PC-3 (cell line): ENCODE measurements around the gene CEACAM5. TPM values are rescaled to one million over a fixed set of nuclear protein-coding genes. Genes with fewer than 3 reads are reported as not detected.

ENCODE experiments used
- ATAC-seq: fragments of 200-7000 bp; cut with Tn5 transposase; 2 replicates; pipeline ENCODE4 v1.9.1; 2020; ENCODE audit warnings: mild to moderate bottlenecking, moderate library complexity
- BruUV-seq: library from RNA; stranded (reverse); fragments of 400-500 nt; replicated peaks from 2 replicates; lab custom pipeline; 2021; lab: Mats Ljungman, UMichigan
- CTCF ChIA-PET: fragments of 300-600 bp; sonication (Branson Sonifier 250); formaldehyde crosslinking; loops from one replicate; lab custom pipeline; 2022; ENCODE audit warnings: antibody characterized with exemption; lab: Charles Lee
- POLR2A ChIA-PET: fragments of 300-600 bp; sonication (Branson Sonifier 250); formaldehyde crosslinking; loops from one replicate; lab custom pipeline; 2022; ENCODE audit warnings: antibody characterized with exemption; ENCODE audit not compliant: unreplicated experiment; lab: Charles Lee
- DNase-seq: peaks from one replicate; pipeline ENCODE4 v3.0.0-alpha.2; 2015
- H2AFZ ChIP-seq: fragments of 300-600 bp; sonication (generic); 2 replicates; pipeline ENCODE4 v1.6.0; 2016; ENCODE audit warnings: antibody characterized with exemption, low read length
- H3F3A ChIP-seq: fragments of 300-600 bp; sonication (generic); one replicate; pipeline ENCODE4 v1.6.0; 2017; ENCODE audit warnings: antibody characterized with exemption, low read length, control low read depth, mild to moderate bottlenecking; ENCODE audit not compliant: unreplicated experiment
- H3K27ac ChIP-seq: fragments of 300-600 bp; sonication (generic); 2 replicates; pipeline ENCODE4 v1.5.1; 2016; ENCODE audit warnings: mild to moderate bottlenecking, low read length
- H3K27me3 ChIP-seq: fragments of 300-600 bp; sonication (generic); 2 replicates; pipeline ENCODE4 v1.6.1; 2016; ENCODE audit warnings: low read length, mixed read lengths
- H3K36me3 ChIP-seq: fragments of 300-600 bp; sonication (generic); 2 replicates; pipeline ENCODE4 v1.6.1; 2016; ENCODE audit warnings: low read depth, mixed run types, low read length, mixed read lengths
- H3K4me1 ChIP-seq: fragments of 300-600 bp; sonication (generic); 2 replicates; pipeline ENCODE4 v1.5.1; 2016; ENCODE audit warnings: low read length; ENCODE audit not compliant: insufficient read depth
- H3K4me2 ChIP-seq: fragments of 300-600 bp; sonication (generic); 2 replicates; pipeline ENCODE4 v1.6.0; 2016; ENCODE audit warnings: low read length
- H3K4me3 ChIP-seq: fragments of 300-600 bp; sonication (generic); 2 replicates; pipeline ENCODE4 v1.5.1; 2016; ENCODE audit warnings: mild to moderate bottlenecking, low read length, mixed read lengths
- H3K79me2 ChIP-seq: fragments of 300-600 bp; sonication (generic); 2 replicates; pipeline ENCODE4 v1.6.1; 2017; ENCODE audit warnings: low read length, mixed read lengths
- H3K9ac ChIP-seq: fragments of 300-600 bp; sonication (generic); 2 replicates; pipeline ENCODE4 v1.6.0; 2016; ENCODE audit warnings: mild to moderate bottlenecking, low read length
- H3K9me2 ChIP-seq: fragments of 300-600 bp; sonication (generic); replicated peaks from 2 replicates; pipeline ENCODE4 v1.6.1; 2016; ENCODE audit warnings: mixed run types, low read length, mixed read lengths
- H3K9me3 ChIP-seq: fragments of 300-600 bp; sonication (generic); 2 replicates; pipeline ENCODE4 v1.6.1; 2016; ENCODE audit warnings: low read length, mixed read lengths
- H4K20me1 ChIP-seq: fragments of 300-600 bp; sonication (generic); 2 replicates; pipeline ENCODE4 v1.6.1; 2016; ENCODE audit warnings: low read length, mixed read lengths
- EZH2 ChIP-seq: fragments of 300-600 bp; sonication (generic); IDR thresholded peaks from one replicate; pipeline ENCODE4 v1.6.1; 2017; ENCODE audit warnings: antibody characterized with exemption, mild to moderate bottlenecking, low read length; ENCODE audit not compliant: unreplicated experiment
- EZH2phosphoT487 ChIP-seq: fragments of 300-600 bp; sonication (generic); IDR thresholded peaks from 2 replicates; pipeline ENCODE4 v1.6.1; 2018; ENCODE audit warnings: mild to moderate bottlenecking, antibody characterized with exemption, low read length, borderline replicate concordance
- intact Hi-C: fragments of 100-400 bp; cut with micrococcal nuclease; formaldehyde crosslinking; loops from 2 replicates; pipeline ENCODE4 v1.9.0; 2023
- total RNA-seq: library from RNA; depleted of rRNA; stranded (reverse); fragments of >200 nt; gene quantifications from 2 replicates; pipeline ENCODE4 v1.2.3, GENCODE V29; 2014
- TF ChIP-seq, protein P1 (sequence below): fragments of 300-600 bp; sonication (generic); conservative IDR thresholded peaks from 2 replicates; pipeline ENCODE4 v1.5.1; 2017; ENCODE audit warnings: antibody characterized with exemption, low read depth, mild to moderate bottlenecking, low read length

The CEACAM5 gene
- total RNA-seq, 1 experiment from 2014 or later: 2.8 TPM

DNA sequence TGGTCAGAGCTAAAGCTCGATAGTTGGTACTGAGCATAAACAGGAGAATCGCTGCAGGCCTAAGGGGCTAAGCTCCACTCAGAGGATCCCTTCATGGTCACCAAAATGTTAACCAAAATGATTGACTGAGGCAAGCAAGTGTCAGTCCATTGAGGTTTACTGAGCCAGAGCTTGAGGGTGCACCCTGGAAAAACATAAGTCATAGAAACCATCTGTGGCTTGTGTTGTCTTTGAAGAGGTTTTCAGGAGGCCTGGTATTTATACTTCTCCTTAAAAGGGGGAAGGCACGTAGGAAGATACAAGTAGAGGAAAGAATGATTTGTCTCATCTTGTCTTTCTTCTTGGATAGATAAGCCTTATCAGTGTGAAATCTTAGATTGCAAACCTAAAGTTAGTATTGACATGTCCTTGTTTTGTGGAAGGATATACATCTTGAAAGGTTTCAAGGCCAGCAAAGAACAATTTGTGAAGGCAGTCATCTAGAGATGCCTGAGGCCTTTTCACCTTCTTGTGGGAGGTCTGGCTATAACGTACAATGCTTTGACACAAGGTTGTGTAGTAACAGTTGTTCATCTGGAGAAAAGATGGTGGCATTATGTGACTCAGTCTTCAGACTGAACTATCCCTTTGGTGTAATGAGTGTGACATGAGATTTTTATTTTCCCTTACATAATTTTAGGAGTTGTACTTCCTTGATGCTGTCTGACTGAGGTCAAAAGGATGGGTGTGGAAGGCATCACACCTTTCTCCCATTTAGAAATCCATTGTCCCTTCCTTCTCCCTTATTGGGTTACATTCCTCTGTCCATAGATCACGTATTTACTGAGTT is 32.2 kb downstream of the CEACAM5 start:
- ChIA-PET POLR2A (no interaction called here), CTCF (no interaction called here)
- DNase-seq (no peak), ATAC-seq (no peak; the same call in 1 of the 2 replicates)
- Histone ChIP-seq H3K36me3 (no peaks in the 10 kb centered on the region), H3K27ac (peak overlapping the region; percentile 29; the same call in 1 of the 2 replicates), H3K9me2 (no peaks in the 10 kb centered on the region), H3K4me2 (no peak overlapping the region), H3K4me3 (no peak overlapping the region), H2AFZ (no peak overlapping the region), H3K79me2 (no peaks in the 10 kb centered on the region), H3K4me1 (peaks cover 26% of the 10 kb centered on the region), H3K9me3 (no peaks in the 10 kb centered on the region), H3K9ac (no peak overlapping the region), H3F3A (no peaks in the 10 kb centered on the region), H4K20me1 (no peaks in the 10 kb centered on the region), H3K27me3 (no peaks in the 10 kb centered on the region)
- no peak for TF ChIP-seq EZH2phosphoT487
- TF ChIP-seq, protein P1, sequence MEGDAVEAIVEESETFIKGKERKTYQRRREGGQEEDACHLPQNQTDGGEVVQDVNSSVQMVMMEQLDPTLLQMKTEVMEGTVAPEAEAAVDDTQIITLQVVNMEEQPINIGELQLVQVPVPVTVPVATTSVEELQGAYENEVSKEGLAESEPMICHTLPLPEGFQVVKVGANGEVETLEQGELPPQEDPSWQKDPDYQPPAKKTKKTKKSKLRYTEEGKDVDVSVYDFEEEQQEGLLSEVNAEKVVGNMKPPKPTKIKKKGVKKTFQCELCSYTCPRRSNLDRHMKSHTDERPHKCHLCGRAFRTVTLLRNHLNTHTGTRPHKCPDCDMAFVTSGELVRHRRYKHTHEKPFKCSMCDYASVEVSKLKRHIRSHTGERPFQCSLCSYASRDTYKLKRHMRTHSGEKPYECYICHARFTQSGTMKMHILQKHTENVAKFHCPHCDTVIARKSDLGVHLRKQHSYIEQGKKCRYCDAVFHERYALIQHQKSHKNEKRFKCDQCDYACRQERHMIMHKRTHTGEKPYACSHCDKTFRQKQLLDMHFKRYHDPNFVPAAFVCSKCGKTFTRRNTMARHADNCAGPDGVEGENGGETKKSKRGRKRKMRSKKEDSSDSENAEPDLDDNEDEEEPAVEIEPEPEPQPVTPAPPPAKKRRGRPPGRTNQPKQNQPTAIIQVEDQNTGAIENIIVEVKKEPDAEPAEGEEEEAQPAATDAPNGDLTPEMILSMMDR: no peak
- no peak for TF ChIP-seq EZH2
- intact Hi-C loops: no loop called here
- TSS peak; percentile 42 for BruUV-seq

DNA sequence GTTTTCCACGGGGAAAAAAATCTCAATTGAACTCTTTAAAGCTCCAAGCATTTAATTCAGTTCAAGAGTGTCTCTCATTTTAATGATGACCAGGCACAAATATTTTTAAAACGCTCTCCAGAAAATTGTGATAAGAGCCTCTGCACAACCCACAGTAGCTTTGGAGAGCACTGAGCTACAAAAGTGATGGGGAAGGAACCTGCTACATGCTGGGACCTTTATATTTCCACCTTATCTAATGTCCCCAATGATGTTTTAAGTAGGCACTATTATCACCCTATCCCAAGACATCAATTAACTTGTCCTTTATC is 32.8 kb downstream of the CEACAM5 start:
- Histone ChIP-seq H3K4me1 (peaks cover 20% of the 10 kb centered on the region), H3K79me2 (no peaks in the 10 kb centered on the region), H3K9me2 (no peaks in the 10 kb centered on the region), H3K36me3 (no peaks in the 10 kb centered on the region), H3K4me3 (no peak overlapping the region), H3F3A (no peaks in the 10 kb centered on the region), H3K4me2 (no peak overlapping the region), H3K9ac (no peak overlapping the region), H4K20me1 (no peaks in the 10 kb centered on the region), H3K9me3 (no peaks in the 10 kb centered on the region), H2AFZ (no peak overlapping the region), H3K27ac (0 out of 2 replicates have a peak overlapping the region, but pooled peaks have one; percentile 13), H3K27me3 (no peaks in the 10 kb centered on the region)
- DNase-seq (no peak), ATAC-seq (no peak)
- TF ChIP-seq, protein P1: no peak
- TF ChIP-seq EZH2 (no peak), EZH2phosphoT487 (no peak)
- intact Hi-C loops: no loop called here
- BruUV-seq: no TSS peak
- ChIA-PET CTCF (no interaction called here), POLR2A (no interaction called here)

DNA sequence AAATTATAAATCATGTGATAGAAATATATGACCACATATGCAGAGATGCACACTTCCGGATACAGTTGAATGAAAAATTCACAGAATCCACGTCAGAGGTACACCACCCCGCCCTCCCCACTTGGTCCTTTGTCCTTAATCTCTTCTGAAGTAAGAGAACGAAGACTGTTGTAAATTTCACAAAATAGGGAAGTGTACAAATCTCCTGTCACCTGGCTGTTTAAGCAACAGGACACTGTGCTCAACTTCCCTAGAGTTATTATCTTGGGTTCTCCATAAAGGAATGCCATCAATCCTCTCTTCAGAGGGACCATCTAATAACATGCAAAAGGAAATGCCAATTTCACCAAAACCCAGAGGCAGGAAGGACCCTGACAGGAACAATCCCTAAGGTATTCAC is 36.4 kb downstream of the CEACAM5 start:
- no peaks in the 10 kb centered on the region for H3K9me2 ChIP-seq
- H3F3A ChIP-seq: no peaks in the 10 kb centered on the region
- no peak overlapping the region for H3K4me3 ChIP-seq
- ChIA-PET CTCF (no interaction called here), POLR2A (no interaction called here)
- no peak for DNase-seq
- H3K9me3 ChIP-seq: no peaks in the 10 kb centered on the region
- TF ChIP-seq EZH2 (no peak), EZH2phosphoT487 (no peak)
- TF ChIP-seq, protein P1: no peak
- no peaks in the 10 kb centered on the region for H3K27me3 ChIP-seq
- H2AFZ ChIP-seq: no peak overlapping the region
- no peaks in the 10 kb centered on the region for H3K79me2 ChIP-seq
- H3K4me2 ChIP-seq: no peak overlapping the region
- no TSS peak for BruUV-seq
- H3K27ac ChIP-seq: no peak overlapping the region
- H3K36me3 ChIP-seq: no peaks in the 10 kb centered on the region
- no peak overlapping the region for H3K9ac ChIP-seq
- H3K4me1 ChIP-seq: peaks cover 11% of the 10 kb centered on the region
- intact Hi-C loops: loop anchor here (5.0 kb wide), 1 partner anchor 103 kb away; no protein-coding TSS in a partner anchor
- no peaks in the 10 kb centered on the region for H4K20me1 ChIP-seq
- ATAC-seq: no peak
